Posterior cingulate gyrus (tissue), 11 donors: ENCODE results near the gene ST6GALNAC3.
"Not testable (repeated sequence)": the region's sequence is repeated elsewhere in the genome, so short reads cannot be mapped to it uniquely, and the experiment has no call there.

ENCODE experiments used
- DNase-seq, 10 donors: peaks; one replicate each; pipeline versions ENCODE4 v3.0.0 to v3.0.0-alpha.2; 2020 to 2021; ENCODE audit warnings: mixed read lengths in 3 of 10
- intact Hi-C: fragments of 100-400 bp; cut with DNase I; formaldehyde crosslinking; loops from one replicate; pipeline ENCODE4 v1.15.1; 2023

Gene ST6GALNAC3

GRCh38 chr1:76074321-76075187, at the start of gene ST6GALNAC3:
Gene ST6GALNAC3, plus strand, starts transcription at chr1:76074746.
- intact Hi-C loops: loop anchor here (10.0 kb wide), 1 partner anchor 80 kb away; no protein-coding TSS in a partner anchor
- DNase-seq: peak; percentile 52 to 97 (median 77)

- no peak for DNase-seq
- intact Hi-C loops: no loop called here
These were observed 47.2 kb upstream of the ST6GALNAC3 start for GRCh38 chr1:76027341-76027740.

- intact Hi-C loops: no loop called here
- no peak for DNase-seq
These were observed 45.2 kb upstream of the ST6GALNAC3 start for GRCh38 chr1:76029331-76029730.

- intact Hi-C loops: no loop called here
- no peak for DNase-seq
These were observed 43.0 kb upstream of the ST6GALNAC3 start for GRCh38 chr1:76031496-76031895.

- intact Hi-C loops: no loop called here
- no peak for DNase-seq
These were observed 40.6 kb upstream of the ST6GALNAC3 start for GRCh38 chr1:76033800-76034475.

- intact Hi-C loops: no loop called here
- DNase-seq: peak in 1 of 10 donors; percentile 11
These were observed 39.5 kb upstream of the ST6GALNAC3 start for GRCh38 chr1:76035053-76035452.

- DNase-seq: no peak
- intact Hi-C loops: no loop called here
These were observed 37.2 kb upstream of the ST6GALNAC3 start for GRCh38 chr1:76037324-76037723.

GRCh38 chr1:76038287-76039004, 36.1 kb upstream of the ST6GALNAC3 start:
- no peak for DNase-seq
- intact Hi-C loops: no loop called here

- intact Hi-C loops: no loop called here
- DNase-seq: no peak
These were observed 28.4 kb upstream of the ST6GALNAC3 start for GRCh38 chr1:76046149-76046548.

- no peak for DNase-seq
- intact Hi-C loops: no loop called here
These were observed 26.3 kb upstream of the ST6GALNAC3 start for GRCh38 chr1:76048219-76048618.

- DNase-seq: no peak
- intact Hi-C loops: no loop called here
These were observed 25.6 kb upstream of the ST6GALNAC3 start for GRCh38 chr1:76048926-76049325.

GRCh38 chr1:76049498-76049897, 25.0 kb upstream of the ST6GALNAC3 start:
- intact Hi-C loops: no loop called here
- DNase-seq: no peak

- DNase-seq, intact Hi-C loops: not testable (repeated sequence)
These were observed 24.5 kb upstream of the ST6GALNAC3 start for GRCh38 chr1:76050073-76050472.

- intact Hi-C loops: no loop called here
- DNase-seq: peak in 8 of 10 donors; percentile 9 to 73 (median 34)
These were observed 21.5 kb upstream of the ST6GALNAC3 start for GRCh38 chr1:76053021-76053420.

- intact Hi-C loops: no loop called here
- DNase-seq: no peak
These were observed 20.2 kb upstream of the ST6GALNAC3 start for GRCh38 chr1:76054359-76054758.

- intact Hi-C loops: no loop called here
- DNase-seq: no peak
These were observed 18.6 kb upstream of the ST6GALNAC3 start for GRCh38 chr1:76055987-76056386.

- intact Hi-C loops: no loop called here
- no peak for DNase-seq
These were observed 15.1 kb upstream of the ST6GALNAC3 start for GRCh38 chr1:76059451-76059850.

- intact Hi-C loops: no loop called here
- no peak for DNase-seq
These were observed 9.3 kb upstream of the ST6GALNAC3 start for GRCh38 chr1:76065270-76065669.

- no peak for DNase-seq
- intact Hi-C loops: no loop called here
These were observed 8.2 kb upstream of the ST6GALNAC3 start for GRCh38 chr1:76066394-76066793.

GRCh38 chr1:76068542-76068941, 6.0 kb upstream of the ST6GALNAC3 start:
- no peak for DNase-seq
- intact Hi-C loops: no loop called here

- intact Hi-C loops: no loop called here
These were observed 5.5 kb upstream of the ST6GALNAC3 start for GRCh38 chr1:76068953-76069561.

More at GRCh38 chr1:76068953-76069561, 5.5 kb upstream of the ST6GALNAC3 start:
- DNase-seq: no peak
